Activated CD4-positive, alpha-beta T cell treated with anti-CD3 and anti-CD28 coated beads, Interleukin-2, Interleukin-6, amounts not matched to agents 100 ng/mL and 50 ng/mL, durations not matched to agents 16 hours and 8 hours (primary cell): Measurements from ENCODE around the gene ABCA4.
"Not testable (repeated sequence)": the region's sequence is repeated elsewhere in the genome, so short reads cannot be mapped to it uniquely, and the experiment has no call there.

Experiments used
- DNase-seq: peaks from one replicate; pipeline ENCODE4 v3.0.0-alpha.2; 2020

ABCA4 gene

GRCh38 chr1:94120991-94121390 lies at the start of gene ABCA4:
Gene ABCA4 (minus strand): TSS chr1:94121148. CDS start chr1:94121045, 103 bp downstream.
- no peak for DNase-seq

- DNase-seq: no peak
These were observed 48.2 kb upstream of the ABCA4 start for GRCh38 chr1:94169126-94169525.

GRCh38 chr1:94165843-94166242 lies 44.9 kb upstream of the ABCA4 start:
- DNase-seq: no peak

GRCh38 chr1:94164885-94165284 lies 43.9 kb upstream of the ABCA4 start:
- not testable (repeated sequence) for DNase-seq

GRCh38 chr1:94164121-94164520 lies 43.2 kb upstream of the ABCA4 start:
- DNase-seq: not testable (repeated sequence)

GRCh38 chr1:94163249-94163648 lies 42.3 kb upstream of the ABCA4 start:
- DNase-seq: not testable (repeated sequence)

GRCh38 chr1:94160811-94161210 lies 39.9 kb upstream of the ABCA4 start:
- DNase-seq: no peak

GRCh38 chr1:94156096-94156625 lies 35.2 kb upstream of the ABCA4 start:
- DNase-seq: no peak

- DNase-seq: no peak
These were observed 34.0 kb upstream of the ABCA4 start for GRCh38 chr1:94154989-94155388.

GRCh38 chr1:94153133-94153532 lies 32.2 kb upstream of the ABCA4 start:
- DNase-seq: no peak

- DNase-seq: not testable (repeated sequence)
These were observed 28.2 kb upstream of the ABCA4 start for GRCh38 chr1:94149166-94149565.

- no peak for DNase-seq
These were observed 25.3 kb upstream of the ABCA4 start for GRCh38 chr1:94146273-94146672.

GRCh38 chr1:94144836-94145235 lies 23.9 kb upstream of the ABCA4 start:
- DNase-seq: no peak

- no peak for DNase-seq
These were observed 22.8 kb upstream of the ABCA4 start for GRCh38 chr1:94143809-94144176.

- DNase-seq: no peak
These were observed 22.3 kb upstream of the ABCA4 start for GRCh38 chr1:94143173-94143808.

- no peak for DNase-seq
These were observed 21.6 kb upstream of the ABCA4 start for GRCh38 chr1:94142583-94142982.

GRCh38 chr1:94142022-94142421 lies 21.1 kb upstream of the ABCA4 start:
- DNase-seq: no peak

- no peak for DNase-seq
These were observed 11.2 kb upstream of the ABCA4 start for GRCh38 chr1:94132111-94132510.

GRCh38 chr1:94130851-94131595 lies 10.1 kb upstream of the ABCA4 start:
- DNase-seq: no peak

- DNase-seq: no peak
These were observed 5.7 kb upstream of the ABCA4 start for GRCh38 chr1:94126651-94127050.

GRCh38 chr1:94125551-94126514 lies 4.9 kb upstream of the ABCA4 start:
- no peak for DNase-seq

- no peak for DNase-seq
These were observed 3.6 kb upstream of the ABCA4 start for GRCh38 chr1:94124538-94124937.
